Stimulated activated CD4-positive, alpha-beta T cell treated with anti-CD3 and anti-CD28 coated beads, TNF-alpha, amount 100 ng/mL, for 1 hour (primary cell): ENCODE data around the gene OXGR1.
"Not testable (repeated sequence)": the region's sequence is repeated elsewhere in the genome, so short reads cannot be mapped to it uniquely, and the experiment has no call there.

Experiments
- DNase-seq, 3 donors: peaks; one replicate each; pipeline ENCODE4 v3.0.0-alpha.2; 2020; ENCODE audit warnings: low read depth in 3 of 3, low spot score in 1 of 3

Gene OXGR1

GRCh38 chr13:96994017-96994857 lies at the start of gene OXGR1:
Gene OXGR1, minus strand, starts transcription at chr13:96994476. Its CDS starts 6,717 bp downstream, at chr13:96987759.
- DNase-seq = no peak

DNA sequence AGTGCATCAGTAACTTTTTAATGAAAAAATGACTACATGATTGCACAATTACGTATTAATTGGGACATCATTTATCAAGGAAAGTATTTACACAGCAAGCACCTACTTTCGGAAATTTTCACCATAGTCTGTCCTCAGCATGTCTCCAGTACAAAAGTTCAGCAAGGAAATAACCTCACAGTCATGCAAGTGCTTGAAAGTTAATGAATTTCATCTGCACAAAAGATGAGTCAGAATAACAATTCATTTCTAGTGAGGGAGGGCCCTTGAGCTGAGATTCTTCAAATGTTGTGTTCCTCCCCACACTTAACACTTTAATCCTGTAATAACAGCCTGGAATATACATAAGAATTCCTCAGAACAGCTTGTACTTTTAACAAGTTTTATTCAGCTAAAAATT lies 49.0 kb upstream of the OXGR1 start:
- DNase-seq = no peak

DNA sequence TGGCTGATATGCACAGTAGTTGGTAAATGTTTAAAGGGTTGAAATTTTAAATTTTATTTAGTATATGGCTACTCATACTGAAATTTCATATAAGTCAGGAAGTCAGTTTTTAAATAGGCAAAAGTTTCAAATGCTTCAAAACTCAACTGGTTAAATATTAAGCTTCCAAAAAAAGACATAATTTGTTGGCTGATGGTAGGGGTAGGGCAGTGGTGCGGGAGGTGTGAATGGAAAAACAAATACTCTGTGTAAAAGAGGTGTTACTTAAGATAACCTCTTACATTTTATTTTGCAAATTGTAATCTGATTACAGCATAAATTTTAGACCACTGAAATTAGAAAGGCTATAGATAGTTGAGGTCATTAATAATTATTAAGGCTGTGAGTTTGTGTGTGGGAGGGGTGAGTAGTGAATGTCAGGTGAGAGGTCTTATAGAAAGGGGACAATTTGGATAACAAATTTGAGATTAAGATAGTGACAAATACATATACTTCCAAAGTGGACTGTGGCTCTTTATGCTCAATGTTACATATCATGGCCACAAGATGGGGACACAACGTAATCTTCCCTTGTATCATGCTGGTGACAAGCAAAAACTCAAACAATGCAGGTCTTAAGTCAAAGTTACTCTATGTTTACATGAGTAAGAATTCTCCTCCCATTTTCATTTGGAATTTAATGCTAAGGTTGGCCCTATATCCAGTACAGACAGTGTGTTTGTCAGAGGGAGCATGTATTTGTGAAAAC lies 36.6 kb upstream of the OXGR1 start:
- no peak for DNase-seq

GRCh38 chr13:97028441-97029299 lies 34.4 kb upstream of the OXGR1 start:
- peak in 1 of 3 donors; percentile 21 for DNase-seq

DNA sequence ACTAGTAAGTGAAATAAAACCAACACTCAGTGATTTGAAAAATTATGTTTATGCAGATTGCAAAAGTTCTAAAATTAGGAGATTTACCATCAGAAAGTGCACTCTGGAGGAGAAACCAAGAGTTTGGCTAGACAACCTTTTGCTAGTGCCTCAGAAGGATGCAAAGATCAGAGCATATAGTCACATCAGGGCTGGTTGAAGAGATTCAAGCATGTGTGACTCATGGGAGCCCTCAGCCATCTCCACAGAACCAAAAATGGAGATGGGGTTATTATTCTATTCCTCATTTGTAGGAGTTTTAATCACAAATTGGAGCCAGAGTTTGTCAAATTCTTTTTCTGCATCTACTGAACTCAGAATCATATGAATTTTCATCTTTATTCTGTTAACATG lies 32.9 kb upstream of the OXGR1 start:
- DNase-seq = no peak

DNA sequence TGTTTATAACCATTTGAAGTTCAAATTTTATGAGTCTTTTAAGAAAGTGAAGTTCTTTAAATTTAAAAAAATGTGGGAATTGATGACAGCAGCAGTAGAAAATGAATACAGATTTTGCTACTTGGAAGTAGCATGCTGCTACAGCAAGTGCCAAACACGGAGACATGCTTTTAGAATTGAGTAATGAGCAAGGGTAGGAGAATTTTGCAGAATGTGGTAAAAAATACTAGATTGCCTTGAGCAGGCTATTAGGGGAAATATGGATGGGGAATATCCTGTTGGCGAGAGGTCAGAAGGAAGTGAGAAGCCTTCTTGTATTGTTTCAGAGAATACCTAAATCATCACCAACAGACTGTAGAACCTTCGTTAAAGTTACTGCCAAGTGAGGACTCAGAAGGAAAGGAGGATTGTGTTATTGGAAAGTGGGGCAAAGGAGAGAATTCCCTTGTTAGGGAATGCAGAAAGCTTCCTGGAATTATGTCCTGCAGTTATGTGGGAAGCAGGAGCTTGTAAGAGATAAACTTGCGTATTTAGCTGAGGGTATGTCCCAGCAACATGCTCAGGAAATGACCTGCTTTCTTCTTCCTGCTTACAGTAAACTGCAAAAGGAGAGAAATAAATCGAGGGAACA lies 32.4 kb upstream of the OXGR1 start:
- DNase-seq = no peak

GRCh38 chr13:97023812-97024211 lies 29.5 kb upstream of the OXGR1 start:
- not testable (repeated sequence) for DNase-seq

DNA sequence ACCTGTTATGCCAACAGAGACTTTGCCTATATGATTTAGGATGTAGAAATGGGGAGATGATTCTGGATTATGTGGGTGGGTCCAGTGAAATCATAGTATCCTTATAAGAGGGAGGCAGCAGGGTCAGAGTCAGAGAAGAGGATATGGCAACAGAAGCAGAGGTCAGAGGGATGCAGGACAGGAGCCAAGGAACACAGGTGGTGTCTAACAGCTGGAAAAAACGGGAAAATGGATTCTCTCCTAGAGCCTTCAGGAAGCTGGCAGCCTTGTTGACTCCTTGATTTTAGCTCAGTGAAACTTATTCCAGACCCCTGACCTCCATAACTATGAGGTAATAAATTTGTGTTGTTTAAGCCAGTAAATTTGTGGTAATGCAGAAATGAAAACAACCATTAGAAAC lies 28.8 kb upstream of the OXGR1 start:
- no peak for DNase-seq

GRCh38 chr13:97021241-97021640 lies 27.0 kb upstream of the OXGR1 start:
- no peak for DNase-seq

DNA sequence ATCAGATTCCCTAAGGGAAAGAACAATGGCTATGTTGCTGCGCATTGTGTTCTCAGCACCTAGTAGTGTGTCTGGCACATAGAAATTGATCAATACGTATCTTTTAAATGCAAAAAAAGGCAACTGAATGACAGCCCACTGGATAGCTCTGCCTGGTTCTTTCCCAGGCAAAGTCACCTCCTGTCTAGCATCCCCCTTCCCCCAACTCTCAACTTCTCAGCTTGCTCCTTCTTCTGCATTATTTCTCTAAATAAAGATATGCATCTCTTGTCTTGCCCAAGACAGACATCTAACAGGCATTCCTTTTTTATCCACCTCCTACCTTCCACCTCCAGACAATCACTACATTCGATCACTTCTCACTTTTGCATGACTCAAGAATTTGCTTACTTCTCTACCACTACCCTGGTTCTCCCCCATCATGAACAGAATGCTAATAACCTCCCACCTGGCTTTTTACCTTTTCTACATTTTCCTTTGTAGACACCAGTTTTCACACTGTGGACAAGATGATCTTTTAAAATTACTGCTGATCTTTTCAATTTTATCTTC lies 26.5 kb upstream of the OXGR1 start:
- no peak for DNase-seq

DNA sequence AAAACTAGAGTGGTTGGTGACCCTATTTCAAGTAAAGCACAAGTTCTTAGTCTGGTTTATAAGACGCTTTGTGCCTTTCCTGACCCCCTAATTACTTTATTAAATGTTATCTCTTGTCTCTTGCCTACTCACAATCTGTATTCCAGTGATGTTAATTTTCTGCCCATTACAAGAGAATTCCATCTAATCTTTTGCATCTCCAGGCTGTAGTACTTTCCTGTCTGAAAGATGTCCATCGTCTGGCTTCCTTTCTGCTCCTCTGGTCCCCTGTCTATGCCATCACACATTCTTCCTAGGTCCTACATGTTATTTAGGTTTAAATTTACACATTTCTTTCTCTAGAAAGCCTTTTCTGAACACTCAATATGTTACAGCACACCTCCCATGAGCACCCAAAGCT lies 25.9 kb upstream of the OXGR1 start:
- DNase-seq = no peak

DNA sequence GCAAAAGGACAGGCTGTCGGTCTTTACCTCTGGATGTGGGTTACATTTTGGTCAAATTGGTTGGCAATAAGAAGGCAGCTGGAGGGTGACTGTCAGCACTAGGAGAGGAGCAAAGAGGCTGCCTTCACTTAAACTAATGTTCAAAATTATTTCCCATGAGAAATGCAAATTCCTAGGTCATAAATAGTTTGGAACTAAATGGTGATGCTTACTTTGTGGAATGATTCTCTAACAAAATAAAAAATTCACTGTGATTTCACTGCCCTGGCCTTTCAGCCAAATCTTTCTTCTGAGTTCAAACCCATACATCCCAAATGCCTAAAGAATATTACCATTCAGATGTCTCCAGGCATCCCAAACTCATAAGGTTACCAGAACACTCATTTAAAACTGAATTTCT lies 25.0 kb upstream of the OXGR1 start:
- DNase-seq = no peak

GRCh38 chr13:97018029-97018819 lies 23.9 kb upstream of the OXGR1 start:
- no peak for DNase-seq

DNA sequence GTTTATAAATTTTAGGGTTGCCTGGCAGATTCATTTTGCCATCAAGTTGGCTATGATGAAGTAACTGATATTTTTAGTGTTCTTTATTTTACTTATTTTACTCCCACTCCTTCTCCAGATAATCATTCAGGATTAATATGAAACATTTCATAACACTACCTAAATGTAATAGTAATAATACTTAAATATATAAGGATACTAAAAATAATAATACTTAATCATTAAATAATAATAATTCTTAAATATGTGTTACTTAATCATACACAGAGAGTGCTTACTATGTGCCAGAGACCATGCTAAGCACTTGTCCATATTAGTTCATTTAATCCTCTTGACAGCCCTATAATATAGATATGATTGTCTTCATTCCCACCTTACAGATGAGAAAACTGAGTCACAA lies 23.0 kb upstream of the OXGR1 start:
- DNase-seq = no peak

DNA sequence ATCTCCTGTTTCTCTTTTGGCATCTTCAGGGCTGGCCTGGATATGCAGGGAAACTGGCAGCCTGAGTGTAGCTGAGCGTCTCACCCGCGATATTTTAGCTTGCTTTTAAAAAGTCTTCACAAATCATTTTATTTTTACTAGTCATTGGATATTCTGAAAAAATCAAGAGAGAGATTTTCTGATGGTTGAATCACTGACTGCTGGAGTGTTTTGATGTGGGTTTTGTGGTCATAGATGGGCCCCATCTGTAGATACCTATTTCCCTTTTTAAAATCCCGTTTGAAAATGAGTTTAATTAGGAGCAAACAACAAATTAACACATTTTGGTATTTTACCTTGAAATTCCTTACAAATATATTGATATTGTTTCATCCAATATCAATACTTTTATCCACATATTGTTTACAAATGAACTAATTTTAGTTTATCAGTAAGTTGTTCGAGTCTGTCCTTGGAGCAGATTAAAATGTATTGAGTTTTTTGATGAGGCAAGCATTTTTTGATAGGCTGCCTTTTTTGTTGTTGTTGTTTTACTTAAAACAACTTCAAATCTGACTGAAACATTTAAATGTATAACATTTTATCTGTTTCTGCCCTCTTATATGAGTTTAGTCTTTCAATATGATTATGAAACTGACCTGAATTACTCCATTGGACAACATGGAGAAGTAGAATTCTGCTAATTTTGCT lies 21.5 kb upstream of the OXGR1 start:
- DNase-seq = no peak

- no peak for DNase-seq
Observed at GRCh38 chr13:97012251-97013048, 18.2 kb upstream of the OXGR1 start.

DNA sequence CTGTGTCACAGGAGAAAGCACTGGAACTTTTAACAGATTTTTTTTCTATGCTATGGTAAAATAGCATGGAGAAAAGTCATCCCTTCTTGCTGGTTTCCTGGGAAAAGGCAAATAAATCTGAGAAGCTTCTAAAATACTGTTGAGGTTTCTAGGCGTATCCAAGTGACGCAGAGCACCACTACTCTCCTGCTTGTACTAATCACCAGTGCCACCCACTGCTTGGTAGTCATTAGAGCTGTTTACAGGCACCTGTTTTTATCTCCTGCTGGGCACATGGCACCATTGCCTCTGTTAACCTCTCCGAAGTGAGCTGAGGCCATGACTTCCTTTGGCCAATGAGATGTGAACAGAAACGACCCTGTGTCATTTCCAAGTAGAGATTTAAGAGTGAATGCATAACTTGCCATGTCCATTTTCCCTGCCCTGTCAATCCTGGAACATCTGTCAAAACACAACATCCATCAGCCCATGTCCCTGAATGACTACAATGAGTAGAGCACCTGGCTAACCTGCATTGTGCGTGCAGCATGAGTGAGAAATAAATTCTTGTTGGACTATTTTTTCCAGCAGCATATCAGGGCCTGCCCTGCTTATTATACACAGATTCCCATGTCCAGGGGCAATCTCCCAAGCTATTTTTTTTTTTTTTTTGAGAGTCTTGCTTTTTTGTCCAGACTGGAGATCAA lies 17.3 kb upstream of the OXGR1 start:
- DNase-seq = no peak

- no peak for DNase-seq
Observed at GRCh38 chr13:97008643-97009042, 14.4 kb upstream of the OXGR1 start.
